ENCODE results near the gene C1orf35. TPM values are rescaled to one million over a fixed set of nuclear protein-coding genes. Genes with fewer than 3 reads are reported as not detected.

Gene C1orf35
- total RNA-seq, 1 donor from 2014 or later, result 16.5 TPM

Other genes with a start within 250 kb of the C1orf35 start
- gene WNT9A, start 155.4 kb downstream of the C1orf35 start, total RNA-seq, result 10.1 and 10.3 TPM in 2 replicates
- gene WNT3A, start 96.3 kb downstream of the C1orf35 start, total RNA-seq, result not detected in 2 replicates
- gene ARF1, start 20.6 kb downstream of the C1orf35 start, total RNA-seq, result 479 and 548 TPM in 2 replicates
- gene MRPL55, start 6.0 kb upstream of the C1orf35 start, total RNA-seq, result 68.7 and 73.5 TPM in 2 replicates
- 302 and 377 TPM in 2 replicates for gene GUK1, start 37.0 kb upstream of the C1orf35 start, total RNA-seq
- 0.21 and 0.38 TPM in 2 replicates for gene GJC2, start 46.6 kb upstream of the C1orf35 start, total RNA-seq
- gene IBA57, start 62.5 kb upstream of the C1orf35 start, total RNA-seq, result 7.1 and 12.7 TPM in 2 replicates
- gene OBSCN, start 104.7 kb upstream of the C1orf35 start, total RNA-seq, result 13.5 and 20.9 TPM in 2 replicates